Kidney (tissue), 14 donors: ENCODE results near the gene MATR3. TPM values are rescaled to one million over a fixed set of nuclear protein-coding genes. Genes with fewer than 3 reads are reported as not detected.

Experiments
- DNase-seq, 5 donors: peaks; one replicate each; pipeline ENCODE4 v3.0.0-alpha.2; 2013 to 2020
- FAIRE-seq: peaks from 2 replicates; lab custom pipeline; 2012; peaks lifted over from hg19 to GRCh38; lab: Jason Lieb, UNC
- H3K27ac ChIP-seq, 2 donors: one replicate each; pipeline ENCODE4 v1.7.0; 2013; ENCODE audit warnings: low read depth in 2 of 2, low read length in 2 of 2, inconsistent platforms in 1 of 2
- H3K27me3 ChIP-seq: one replicate; pipeline ENCODE4 v1.7.1; 2013; ENCODE audit warnings: low read length, inconsistent platforms; ENCODE audit not compliant: control insufficient read depth, insufficient read depth
- H3K36me3 ChIP-seq, 3 donors: one replicate each; pipeline versions ENCODE4 v1.7.0 to v1.7.1; 2013; ENCODE audit warnings: low read length in 3 of 3, control low read depth in 1 of 3, inconsistent platforms in 1 of 3; ENCODE audit not compliant: insufficient read depth in 3 of 3, control insufficient read depth in 2 of 3
- H3K4me1 ChIP-seq, 3 donors: one replicate each; pipeline versions ENCODE4 v1.7.0 to v1.7.1; 2013; ENCODE audit warnings: low read length in 3 of 3, inconsistent platforms in 1 of 3, low read depth in 1 of 3; ENCODE audit not compliant: control insufficient read depth in 2 of 3, insufficient read depth in 2 of 3
- H3K4me3 ChIP-seq, 3 donors: one replicate each; pipeline versions ENCODE4 v1.7.0 to v1.8.1; 2013; ENCODE audit warnings: low read length in 3 of 3, control low read depth in 1 of 3, inconsistent platforms in 1 of 3
- H3K9ac ChIP-seq, 3 donors: one replicate each; pipeline versions ENCODE4 v1.7.0 to v1.7.1; 2013; ENCODE audit warnings: low read length in 3 of 3, control low read depth in 1 of 3, inconsistent platforms in 1 of 3
- H3K9me3 ChIP-seq, 3 donors: one replicate each; pipeline versions ENCODE4 v1.7.0 to v1.7.1; 2013; ENCODE audit warnings: low read length in 3 of 3, control low read depth in 1 of 3, inconsistent platforms in 1 of 3; ENCODE audit not compliant: control insufficient read depth in 2 of 3, insufficient read depth in 1 of 3
- CTCF ChIP-seq: IDR thresholded peaks from 3 replicates; pipeline ENCODE4 v1.5.1; 2012; ENCODE audit warnings: mild to moderate bottlenecking, moderate library complexity, borderline replicate concordance; ENCODE audit not compliant: insufficient read depth; ENCODE audit errors: extremely low read depth
- intact Hi-C: fragments of 100-400 bp; cut with DNase I; formaldehyde crosslinking; loops from one replicate; pipeline ENCODE4 v1.11.1; 2022
- polyA plus RNA-seq: library from polyadenylated mRNA; stranded (reverse); fragments of 350-450 nt; fragmentation: Illumina TruSeq; extraction: RNeasy Lipid Tissue Mini Kit (QIAGEN cat#74804); gene quantifications from one replicate; pipeline ENCODE4 v1.2.3, GENCODE V29; 2014; ENCODE audit warnings: low read depth, low replicate concordance; ENCODE audit not compliant: insufficient read depth
- total RNA-seq: library from RNA; stranded (reverse); fragmentation: NEBNext Ultra II Directional; extraction: Animal tissue kit (Norgen Biotek cat#: 25700); gene quantifications from one replicate; pipeline ENCODE4 v1.2.1, GENCODE V29; 2021
- donor health status: control.
- donor health status: control.
- donor health status: control.
- donor health status: control.
- donor health status: control.
- donor health status: DM: yes; HTN: yes; CAD: no.
- donor health status: Normal renal cell carcinoma (clear cell type).

Gene MATR3
- total and polyA plus RNA-seq, 2 donors from 2014 or later, result 124 to 215 TPM

- Histone ChIP-seq H3K36me3 (no peaks in the 10 kb centered on the region), H3K27me3 (no peaks in the 10 kb centered on the region), H3K9me3 (no peaks in the 10 kb centered on the region), H3K4me1 (peaks cover 0 to 5% (median 3%) of the 10 kb centered on the region in 3 donors), H3K9ac (no peak overlapping the region), H3K27ac (no peak overlapping the region), H3K4me3 (no peak overlapping the region)
- TF ChIP-seq CTCF, result no peak
- DNase-seq (no peak), FAIRE-seq (no peak)
- intact Hi-C loops, result no loop called here
Observed at GRCh38 chr5:139291051-139291450, 2.5 kb upstream of the MATR3 start.

GRCh38 chr5:139293202-139293506, 386 bp upstream of the MATR3 start:
- TF ChIP-seq CTCF, result no peak
- peaks cover 0 to 11% (median 10%) of the 10 kb centered on the region in 3 donors for H3K4me1 ChIP-seq
- FAIRE-seq (no peak), DNase-seq (no peak)
- peak overlapping the region; percentile 67 to 95 (median 94) for H3K9ac ChIP-seq
- intact Hi-C loops, result no loop called here
- peak overlapping the region; percentile 84 to 100 for H3K27ac ChIP-seq
- no peaks in the 10 kb centered on the region for H3K36me3 ChIP-seq
- H3K4me3 ChIP-seq, result peak overlapping the region; percentile 76 to 97 (median 93)
- H3K9me3 ChIP-seq, result no peaks in the 10 kb centered on the region
- H3K27me3 ChIP-seq, result no peaks in the 10 kb centered on the region

GRCh38 chr5:139294374-139295165, 1.0 kb downstream of the MATR3 start:
- DNase-seq (peak; percentile 88 to 96 (median 92)), FAIRE-seq (no peak)
- Histone ChIP-seq H3K4me1 (peaks cover 2 to 20% (median 18%) of the 10 kb centered on the region in 3 donors), H3K9me3 (no peaks in the 10 kb centered on the region), H3K36me3 (no peaks in the 10 kb centered on the region), H3K27me3 (no peaks in the 10 kb centered on the region), H3K4me3 (peak overlapping the region; percentile 97 to 100 (median 99)), H3K9ac (peak overlapping the region; percentile 95 to 99 (median 96)), H3K27ac (peak overlapping the region; percentile 99 to 100)
- intact Hi-C loops, result no loop called here
- TF ChIP-seq CTCF, result peak; percentile 12
